GM04504 (cell line): ENCODE measurements around the gene GPD2.
A peak's percentile ranks its signal among the peaks of the same experiment; 100 is the strongest.

ENCODE experiments used
- DNase-seq: peaks from one replicate; pipeline ENCODE4 v3.0.0-alpha.2; 2012; ENCODE audit warnings: low read depth

GPD2 gene

DNA sequence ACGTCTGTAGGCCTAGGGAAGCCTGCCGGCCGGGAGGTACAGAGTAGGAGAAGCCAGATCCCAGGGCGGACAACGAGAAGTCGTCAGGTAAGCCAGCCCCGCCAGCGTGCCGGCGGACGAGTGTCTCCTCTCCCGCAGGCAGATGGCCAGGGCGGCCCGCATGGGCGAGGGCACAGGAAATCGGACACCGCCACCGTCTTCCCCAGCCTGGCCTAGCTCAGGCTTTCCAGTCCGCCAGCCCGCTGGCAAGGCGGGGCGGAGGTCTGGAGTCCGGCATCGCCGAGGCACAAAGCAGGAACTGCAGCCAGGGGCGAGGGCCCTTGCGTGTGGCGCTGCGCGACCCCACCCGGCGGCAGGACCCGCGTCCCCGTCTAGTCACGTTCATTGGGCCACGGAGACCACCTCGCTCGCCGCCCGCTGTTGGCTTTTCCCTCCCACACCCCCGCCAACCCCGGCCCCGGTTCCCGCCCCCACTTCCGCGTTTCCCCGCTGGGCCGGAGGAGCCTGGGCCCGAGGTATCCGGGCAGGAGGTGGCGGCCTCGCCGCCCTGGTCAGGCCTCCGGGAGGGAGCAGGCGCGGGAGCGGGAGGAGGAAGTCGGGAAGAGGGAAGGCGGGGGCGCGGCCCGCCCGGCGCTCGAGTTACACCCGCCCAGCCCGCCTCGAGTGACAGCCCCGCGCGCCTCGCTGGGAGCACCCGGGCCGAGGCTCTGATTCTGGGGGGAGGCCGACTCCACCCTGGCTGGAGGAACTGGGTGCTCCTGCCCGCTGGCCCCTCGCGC lies at the start of gene GPD2:
Gene GPD2 (plus strand): TSS at position 662 of the 779 bp plus-strand sequence. CDS start 39,727 bp downstream, outside the sequence.
- peak; percentile 84 for DNase-seq

DNA sequence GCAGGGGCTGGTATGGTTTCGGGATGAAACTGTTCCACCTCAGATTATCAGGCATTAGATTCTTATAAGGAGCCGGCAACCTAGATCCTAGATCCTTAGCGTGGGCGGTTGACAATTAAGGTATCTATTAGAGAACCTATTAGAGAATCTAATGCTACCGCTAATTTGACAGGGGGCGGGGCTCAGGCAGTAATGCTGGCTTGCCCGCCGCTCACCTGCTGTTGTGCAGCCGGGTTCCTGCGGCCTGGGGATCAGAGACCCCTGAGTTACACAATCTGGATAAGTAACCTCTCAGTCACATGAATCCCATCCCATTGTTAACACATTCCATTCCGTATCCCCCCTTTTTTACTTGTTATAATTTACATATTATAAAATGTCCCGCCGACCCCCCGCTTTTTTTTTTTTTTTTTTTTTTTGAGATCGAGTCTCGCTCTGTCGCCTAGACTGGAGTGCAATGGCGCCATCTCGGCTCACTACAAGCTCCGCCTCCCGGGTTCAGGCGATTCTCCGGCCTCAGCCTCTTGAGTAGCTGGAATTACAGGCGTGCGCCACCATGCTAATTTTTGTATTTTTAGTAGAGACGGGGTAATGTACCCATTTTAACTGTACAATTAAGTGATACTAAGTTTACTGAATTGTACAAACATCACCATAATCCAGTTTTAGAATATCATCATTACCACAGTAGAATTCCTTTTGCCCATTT lies 42.0 kb upstream of the GPD2 start:
- DNase-seq, result no peak

DNA sequence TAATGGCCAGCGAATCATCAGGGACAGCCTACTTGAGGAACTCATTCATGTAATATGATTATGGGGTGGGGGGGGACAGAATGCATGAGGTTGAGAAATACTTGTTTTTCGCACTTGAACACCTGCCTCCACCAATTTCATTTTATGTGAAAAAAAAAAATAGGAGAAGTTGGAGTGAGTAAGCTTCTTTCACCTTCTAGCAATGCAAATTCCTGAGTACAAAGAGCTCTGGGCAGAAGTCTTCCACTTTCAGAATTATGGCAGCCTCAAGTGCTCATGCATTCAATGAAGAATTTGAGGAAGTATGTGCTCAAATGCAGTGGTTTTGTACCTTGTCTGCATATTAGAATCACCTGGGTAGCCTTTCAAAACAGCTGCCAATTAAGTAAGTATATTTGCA lies 40.1 kb upstream of the GPD2 start:
- no peak for DNase-seq

DNA sequence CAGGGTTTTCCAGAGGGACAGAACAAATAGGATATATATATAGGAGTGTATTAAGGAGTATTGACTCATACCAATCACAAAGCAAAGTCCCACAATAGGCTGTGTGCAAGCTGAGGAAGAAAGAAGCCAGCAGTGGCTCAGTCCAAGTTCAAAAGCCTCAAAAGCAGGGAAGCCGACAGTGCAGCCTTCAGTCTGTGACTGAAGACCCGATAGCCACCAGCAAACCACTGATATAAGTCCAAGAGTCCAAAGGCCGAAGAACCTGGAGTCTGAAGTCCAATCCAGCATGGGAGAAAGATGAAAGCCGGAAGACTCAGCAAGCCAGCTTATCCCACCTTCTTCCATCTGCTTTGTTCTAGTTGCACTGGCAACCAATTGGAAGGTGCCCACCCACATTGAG lies 39.0 kb upstream of the GPD2 start:
- DNase-seq, result no peak

DNA sequence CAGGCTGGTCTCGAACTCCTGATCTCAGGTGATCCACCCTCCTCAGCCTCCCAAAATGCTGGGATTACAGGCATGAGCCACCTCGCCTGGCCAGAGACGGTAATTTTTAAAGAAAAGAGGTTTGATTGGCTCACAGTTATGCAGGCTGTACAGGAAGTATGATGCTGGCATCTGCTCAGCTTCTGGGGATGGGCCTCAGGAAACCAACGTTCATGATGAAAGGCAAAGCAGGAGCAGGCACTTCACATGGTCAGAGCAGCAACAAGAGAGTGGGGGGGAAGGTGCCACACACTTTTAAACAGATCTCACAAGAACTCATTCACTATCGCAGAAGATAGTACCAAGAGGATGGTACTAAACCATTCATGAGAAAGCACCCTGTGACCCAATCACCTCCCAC lies 38.0 kb upstream of the GPD2 start:
- DNase-seq, result no peak

DNA sequence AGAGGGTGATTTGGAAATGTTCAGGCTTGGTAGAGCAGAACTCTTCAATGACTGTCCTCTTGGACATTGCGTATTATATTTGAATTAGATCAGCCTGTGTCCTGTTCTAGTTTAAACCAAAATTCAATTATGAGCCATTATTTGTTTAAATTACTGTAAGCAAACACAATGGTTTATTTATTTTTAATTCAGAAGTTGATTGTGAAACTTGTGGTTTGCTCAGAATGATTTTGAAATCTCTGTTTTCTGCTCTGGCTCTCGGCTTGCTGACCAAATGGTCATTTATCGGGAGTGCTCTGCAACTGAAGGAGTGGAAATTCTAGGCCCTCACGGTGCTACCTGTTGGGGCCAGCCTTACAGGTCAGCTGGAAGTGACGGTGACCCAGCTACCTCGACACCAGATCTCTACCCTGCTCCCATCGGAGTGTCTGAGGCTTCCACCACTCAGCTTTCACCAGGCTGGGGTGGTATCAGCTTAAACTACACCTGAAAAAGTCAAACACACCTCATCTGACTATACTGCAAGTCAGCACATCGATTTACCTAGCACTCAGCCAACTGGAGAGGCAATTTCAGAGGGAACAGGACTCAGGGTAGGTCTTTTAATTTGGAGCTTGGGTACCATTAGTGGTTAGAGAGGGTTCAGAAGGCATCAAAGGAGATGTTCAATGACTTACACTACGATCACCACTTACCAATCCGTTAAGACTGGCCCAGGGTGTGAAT lies 36.8 kb upstream of the GPD2 start:
- no peak for DNase-seq

DNA sequence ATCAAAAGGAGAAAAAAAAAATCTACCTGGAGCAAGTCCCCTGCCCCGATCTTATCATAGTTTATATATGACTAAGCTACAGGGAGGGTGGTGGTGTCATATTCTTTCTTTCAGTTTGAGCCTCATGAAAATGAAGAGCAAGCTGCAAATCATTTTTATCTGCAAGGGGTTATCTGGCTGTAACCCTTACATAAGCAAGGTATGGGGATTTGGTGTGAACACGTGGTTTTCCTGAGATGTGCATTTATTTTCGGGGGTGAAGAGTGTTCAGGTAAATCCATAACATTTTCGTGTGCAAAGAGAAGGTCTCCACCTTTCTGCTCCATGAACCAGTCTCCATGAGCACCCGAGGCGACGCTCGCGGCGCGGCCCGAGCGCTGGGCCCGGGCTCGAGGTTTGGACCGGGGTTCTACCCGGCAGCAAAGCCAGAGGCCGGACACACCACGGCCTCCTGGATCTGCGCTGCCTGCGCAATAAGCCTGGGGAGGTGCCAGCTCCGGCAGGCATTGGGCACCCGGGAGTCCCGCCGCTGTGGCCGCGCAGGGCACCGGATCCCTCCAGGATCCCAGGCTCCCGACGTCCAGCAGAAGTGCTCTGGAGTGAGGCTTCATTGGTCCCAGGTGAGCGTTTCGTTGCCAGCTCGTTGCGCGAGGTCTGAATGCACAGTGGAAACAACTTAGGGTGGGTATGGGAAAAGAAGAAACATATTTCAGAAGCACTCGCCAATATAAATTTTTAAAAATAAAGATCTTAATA lies 36.1 kb upstream of the GPD2 start:
- DNase-seq, result peak; percentile 58

DNA sequence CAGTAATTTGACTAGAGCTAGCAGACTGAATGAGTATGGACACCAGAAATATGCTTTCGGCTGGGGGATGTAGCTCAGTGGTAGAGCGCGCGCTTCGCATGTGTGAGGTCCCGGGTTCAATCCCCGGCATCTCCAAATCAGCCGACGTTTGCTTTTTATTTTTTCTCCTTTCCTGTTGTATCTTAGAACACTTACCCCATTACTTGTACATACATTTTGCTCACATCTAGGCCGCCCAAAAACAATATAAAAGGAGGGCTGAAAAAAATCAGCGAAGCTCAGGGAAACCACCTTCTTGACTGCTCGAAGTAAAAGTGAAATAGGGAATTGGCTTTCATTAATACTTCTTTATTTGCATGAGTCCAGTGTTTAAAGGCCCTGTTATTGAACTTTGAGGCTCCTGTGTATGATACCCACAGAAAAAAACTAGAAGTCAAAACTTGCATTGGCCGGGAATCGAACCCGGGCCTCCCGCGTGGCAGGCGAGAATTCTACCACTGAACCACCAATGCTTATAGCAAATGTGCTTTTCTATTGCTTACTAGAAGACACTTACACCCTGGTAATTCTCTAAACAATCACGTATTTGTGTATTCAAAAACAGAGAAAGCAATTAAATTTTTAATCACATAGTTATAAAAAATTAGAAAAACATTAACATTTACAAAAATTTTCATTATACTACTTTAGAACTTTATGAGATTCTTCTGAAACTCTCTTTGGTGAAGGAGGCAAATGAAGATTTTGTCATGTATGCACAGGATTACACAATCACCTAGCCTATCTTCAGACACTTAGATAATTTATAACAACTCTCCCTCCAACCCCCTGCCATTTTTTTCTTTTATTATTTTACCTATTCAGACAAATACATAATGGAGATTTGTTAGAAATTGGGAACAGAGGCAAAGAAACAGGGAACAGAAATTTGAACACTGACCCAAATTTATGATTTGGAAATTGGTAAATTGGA lies 35.2 kb upstream of the GPD2 start:
- DNase-seq, result peak; percentile 58

DNA sequence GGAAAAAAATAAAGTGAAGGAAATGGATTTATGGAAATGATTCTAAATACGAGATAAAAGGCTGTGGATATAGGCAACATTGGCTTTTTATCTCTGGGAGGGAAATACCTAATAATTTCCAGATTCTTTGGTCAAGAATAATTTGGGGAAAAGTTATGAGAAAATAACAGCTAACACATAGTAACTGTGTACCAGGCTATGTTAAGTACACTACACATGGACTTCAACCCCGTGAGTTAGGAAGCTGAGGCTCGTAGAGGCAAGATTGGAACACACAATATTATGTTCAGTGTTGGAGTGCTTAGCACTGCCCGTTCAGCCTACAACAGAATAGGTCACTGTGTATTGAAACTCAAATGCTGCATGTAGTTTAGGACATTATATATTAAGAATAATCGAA lies 34.3 kb upstream of the GPD2 start:
- DNase-seq, result no peak

DNA sequence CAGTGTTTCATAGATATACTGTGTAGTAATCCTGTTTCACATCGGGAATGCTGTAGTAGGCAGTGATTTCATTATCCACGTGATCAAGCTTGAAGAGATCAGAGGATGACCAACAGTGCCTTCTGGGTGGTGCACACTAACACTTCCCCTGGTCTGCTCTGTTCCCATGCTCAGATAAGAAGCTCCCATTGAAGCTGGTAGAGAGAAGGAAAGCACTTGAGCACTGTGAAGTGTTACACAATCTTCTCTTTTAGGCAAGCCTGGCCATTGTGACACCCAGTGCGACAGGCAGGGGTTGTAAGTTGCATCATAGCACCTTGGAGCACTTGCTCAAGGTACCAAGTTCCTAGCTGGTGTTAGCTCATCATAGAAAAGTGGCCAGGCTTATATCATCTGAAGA lies 30.6 kb upstream of the GPD2 start:
- no peak for DNase-seq

DNA sequence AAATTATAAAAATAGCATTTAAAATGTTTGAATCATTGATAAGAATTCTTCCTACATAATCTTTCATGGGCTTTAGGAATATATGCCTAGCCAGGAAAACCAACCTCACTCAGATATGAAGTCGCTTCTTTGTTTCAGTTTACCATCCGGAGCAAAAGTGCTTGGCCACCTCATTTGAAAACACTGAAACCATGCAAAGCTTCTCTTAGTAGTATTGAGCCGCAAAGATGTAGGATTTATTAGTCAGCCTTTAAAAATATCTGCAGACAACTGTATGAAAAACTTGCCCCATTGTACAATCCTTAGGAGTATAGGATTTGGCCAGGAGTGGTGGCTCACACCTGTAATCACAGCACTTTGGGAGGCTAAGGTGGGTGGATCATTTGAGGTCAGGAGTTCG lies 24.3 kb upstream of the GPD2 start:
- DNase-seq, result no peak

DNA sequence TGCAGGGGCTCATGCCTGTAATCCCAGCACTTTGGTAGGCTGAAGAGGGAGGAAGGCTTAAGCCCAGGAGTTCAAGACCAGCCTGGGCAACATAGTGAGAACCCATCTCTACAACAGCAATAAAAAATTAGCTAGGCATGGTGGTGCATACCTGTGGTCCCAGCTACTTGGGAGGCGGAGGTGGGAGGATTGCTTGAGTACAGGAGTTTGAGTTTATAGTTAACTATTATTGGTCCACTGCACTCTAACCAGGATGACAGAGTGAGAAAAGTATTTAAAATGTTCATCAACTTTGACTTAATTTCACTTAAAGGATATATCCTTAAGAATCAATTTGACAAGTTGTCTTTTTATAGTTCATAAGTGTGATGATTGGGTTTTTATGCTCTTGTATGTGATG lies 14.3 kb upstream of the GPD2 start:
- DNase-seq, result no peak

DNA sequence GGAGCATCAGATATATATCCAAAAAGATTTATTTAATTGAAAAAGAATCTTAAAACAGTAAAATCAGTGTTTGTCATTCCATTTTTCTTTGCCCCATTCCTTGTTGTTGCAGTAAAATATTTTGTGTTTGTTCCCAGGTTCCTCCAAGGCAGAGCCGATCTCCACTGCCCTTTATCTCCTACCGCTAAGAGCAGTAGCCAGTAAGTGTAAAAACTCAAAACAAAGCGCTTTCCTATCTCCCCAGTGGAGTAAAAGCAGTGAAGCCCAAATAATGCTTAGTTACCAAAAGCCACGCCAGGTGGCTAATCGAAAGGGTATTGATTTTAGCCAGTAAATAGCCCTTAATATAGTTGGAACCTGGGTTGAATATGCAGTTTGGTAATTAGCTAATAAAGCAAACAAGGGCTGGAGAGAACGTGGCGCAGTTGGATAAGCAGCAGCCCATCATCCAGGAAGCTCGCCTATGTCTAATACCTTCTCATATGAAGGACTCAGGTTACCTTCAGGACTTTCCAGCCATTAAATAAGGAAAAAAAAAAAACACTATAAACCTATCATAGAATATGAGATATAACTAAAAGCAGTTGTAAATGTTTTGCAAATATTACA lies 12.4 kb upstream of the GPD2 start:
- DNase-seq, result no peak

DNA sequence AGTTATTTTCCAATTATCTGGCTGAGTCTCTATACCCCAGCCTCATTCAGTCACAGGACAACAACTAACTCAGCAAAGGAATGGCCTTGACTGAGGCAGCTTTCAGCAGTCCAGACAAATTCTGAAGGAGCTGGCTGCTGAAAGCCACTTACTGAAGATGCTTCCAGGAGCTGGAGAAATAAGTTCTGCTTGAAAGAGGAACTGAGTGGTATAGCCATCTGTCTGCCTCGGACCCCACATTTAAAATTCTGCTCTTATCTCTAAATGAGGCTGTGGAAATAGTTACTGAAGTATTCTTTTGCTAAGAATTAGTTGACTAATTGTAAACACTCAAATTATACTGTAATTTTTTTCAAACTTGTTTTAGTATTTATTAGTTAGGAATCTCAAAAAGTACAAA lies 9.1 kb upstream of the GPD2 start:
- no peak for DNase-seq

DNA sequence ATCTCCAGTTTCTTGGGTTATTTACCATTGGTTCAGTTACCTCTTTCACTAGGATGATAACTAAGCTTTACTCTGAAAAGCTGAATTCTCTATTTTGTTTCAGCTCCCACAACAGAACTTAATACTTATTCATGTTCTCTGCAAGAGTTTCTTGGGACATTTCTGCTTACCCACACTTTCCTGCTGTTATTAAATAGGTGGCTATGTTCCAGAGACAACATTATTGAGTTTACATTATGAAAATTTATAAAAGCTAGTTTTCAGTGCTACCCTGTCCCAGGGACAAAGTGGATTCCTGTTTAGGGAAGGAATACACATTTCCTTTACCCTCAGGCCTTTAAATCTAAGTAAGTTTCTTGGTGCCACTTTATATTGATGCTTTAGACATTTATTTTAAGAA lies 7.0 kb upstream of the GPD2 start:
- DNase-seq, result no peak

DNA sequence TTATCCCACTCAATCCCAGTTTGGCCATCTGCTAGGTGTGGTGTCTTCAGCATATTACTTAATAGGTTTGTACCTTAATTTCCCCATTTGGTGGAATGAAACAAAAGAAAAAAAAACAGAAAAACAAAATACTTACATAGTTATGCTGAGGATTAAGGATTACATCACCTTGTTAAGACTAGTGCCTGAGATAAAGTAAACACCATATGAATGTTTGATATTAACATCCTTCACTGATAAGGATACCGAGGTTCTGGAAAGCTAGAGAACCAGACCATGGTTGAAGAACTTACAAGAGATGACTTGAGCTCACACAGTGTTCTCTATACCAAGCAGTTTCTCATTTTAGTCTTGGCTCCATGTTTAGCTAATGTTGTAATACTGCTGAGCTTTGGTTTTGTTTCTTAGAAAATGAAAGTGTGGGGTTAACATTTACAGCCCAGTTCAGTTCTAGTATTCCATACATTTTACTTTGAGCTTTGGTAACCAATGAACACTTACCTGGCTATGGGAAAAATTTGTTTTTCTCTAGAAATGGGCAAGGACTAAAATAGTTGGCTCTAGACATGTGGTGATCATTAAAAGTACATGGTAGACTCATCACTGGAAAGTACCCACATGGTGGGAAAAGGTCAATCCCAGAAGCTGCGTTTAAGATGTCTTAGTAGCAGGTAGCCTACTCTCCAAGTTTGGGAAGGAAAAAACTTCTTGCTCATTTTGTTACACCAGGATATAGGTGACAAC lies 5.8 kb upstream of the GPD2 start:
- DNase-seq, result no peak

DNA sequence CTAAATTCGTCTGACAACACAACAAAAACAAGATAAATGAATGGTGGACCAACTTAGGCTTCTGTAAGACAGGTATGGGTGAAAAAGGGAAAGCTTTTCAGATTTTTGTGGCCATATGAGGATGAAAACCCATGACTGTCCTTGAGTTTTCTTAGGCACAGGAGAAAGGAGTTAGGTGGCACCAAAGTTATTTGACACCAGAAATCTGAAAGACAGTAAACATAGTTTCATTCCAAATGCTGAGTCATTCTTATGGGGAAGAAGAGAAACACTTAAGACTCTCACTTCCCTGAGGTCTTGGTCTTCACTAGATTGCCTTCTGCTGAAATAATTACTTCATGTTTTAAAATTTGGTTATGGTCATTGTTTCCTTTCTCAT lies 5.2 kb upstream of the GPD2 start:
- peak; percentile 28 for DNase-seq

DNA sequence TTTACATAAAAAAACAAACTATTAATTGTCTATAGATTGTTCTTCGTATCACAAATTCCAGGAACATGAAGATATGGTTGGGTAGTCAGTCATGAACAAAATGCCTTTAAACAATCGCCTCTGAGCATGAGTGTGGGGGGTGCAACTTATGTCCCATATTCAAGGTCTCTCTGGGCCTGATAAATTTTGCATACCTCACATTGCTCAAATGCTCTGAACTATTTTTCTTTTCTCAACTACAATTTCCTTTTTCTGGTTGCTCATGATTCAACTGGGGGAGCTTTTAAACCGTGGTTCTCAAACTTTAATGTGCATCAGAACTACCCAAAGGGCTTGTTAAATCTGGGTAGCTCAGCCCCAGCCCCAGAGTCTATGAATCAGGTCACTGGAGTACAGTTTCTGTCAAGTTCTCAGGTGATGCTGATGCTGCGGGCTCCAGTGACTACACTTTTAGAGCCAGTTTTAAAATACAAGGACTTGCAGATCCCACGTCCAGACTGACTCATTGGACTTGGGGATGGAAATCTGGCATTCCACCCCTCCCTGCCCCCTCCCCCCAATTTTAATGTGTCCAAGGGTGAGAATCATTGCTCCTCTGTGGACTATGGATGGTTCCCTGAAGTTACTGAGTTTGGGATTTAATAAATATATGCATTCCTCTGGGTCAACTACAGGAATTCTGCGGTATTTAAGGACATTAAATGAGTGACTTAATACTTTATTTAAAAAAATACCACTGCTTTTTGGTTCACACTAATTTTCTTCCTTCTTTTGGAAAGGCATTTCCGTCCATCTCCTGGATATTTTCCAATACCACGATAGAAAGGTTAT lies 1.5 kb upstream of the GPD2 start:
- DNase-seq, result no peak

DNA sequence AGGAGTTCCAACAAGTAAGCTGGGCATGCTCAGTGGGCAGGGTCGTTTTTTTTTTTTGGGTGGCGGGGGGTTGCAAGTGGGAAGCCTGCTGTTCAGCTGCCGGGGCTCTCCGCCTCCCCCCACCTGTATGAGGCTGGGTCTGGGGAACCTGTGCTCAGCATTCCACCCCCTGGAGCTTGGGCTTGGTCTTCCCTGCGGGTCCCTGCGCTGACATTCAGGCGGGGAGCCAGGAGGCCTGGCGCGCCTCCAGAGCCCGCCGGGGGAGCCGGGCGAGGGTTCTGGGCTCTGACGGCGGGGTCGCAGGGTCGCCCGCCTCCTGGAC lies 822 bp upstream of the GPD2 start:
- no peak for DNase-seq
